WTC11 (cell line): Measurements from ENCODE around the gene CYP11A1.

Experiments used
- FOXP1 ChIP-seq: sonication (generic); formaldehyde crosslinking; IDR thresholded peaks from 2 replicates; pipeline ENCODE4 v1.8.0; 2022; ENCODE audit warnings: missing genetic modification reagents, mild to moderate bottlenecking, moderate library complexity, borderline replicate concordance
- MXD4 ChIP-seq: fragments of 250-450 bp; sonication (Bioruptor Pico); IDR thresholded peaks from 2 replicates; pipeline ENCODE4 v1.8.0; 2021; ENCODE audit warnings: mild to moderate bottlenecking, moderate library complexity, borderline replicate concordance
- TF ChIP-seq, protein P1 (sequence below): sonication (generic); formaldehyde crosslinking; IDR thresholded peaks from 2 replicates; pipeline ENCODE4 v1.8.1; 2022; ENCODE audit warnings: mild to moderate bottlenecking, moderate library complexity, missing genetic modification reagents
- TF ChIP-seq, protein P2 (sequence below): fragments of 200-600 bp; IDR thresholded peaks from 2 replicates; pipeline ENCODE4 v1.8.0; 2022; ENCODE audit warnings: antibody characterized with exemption

DNA sequence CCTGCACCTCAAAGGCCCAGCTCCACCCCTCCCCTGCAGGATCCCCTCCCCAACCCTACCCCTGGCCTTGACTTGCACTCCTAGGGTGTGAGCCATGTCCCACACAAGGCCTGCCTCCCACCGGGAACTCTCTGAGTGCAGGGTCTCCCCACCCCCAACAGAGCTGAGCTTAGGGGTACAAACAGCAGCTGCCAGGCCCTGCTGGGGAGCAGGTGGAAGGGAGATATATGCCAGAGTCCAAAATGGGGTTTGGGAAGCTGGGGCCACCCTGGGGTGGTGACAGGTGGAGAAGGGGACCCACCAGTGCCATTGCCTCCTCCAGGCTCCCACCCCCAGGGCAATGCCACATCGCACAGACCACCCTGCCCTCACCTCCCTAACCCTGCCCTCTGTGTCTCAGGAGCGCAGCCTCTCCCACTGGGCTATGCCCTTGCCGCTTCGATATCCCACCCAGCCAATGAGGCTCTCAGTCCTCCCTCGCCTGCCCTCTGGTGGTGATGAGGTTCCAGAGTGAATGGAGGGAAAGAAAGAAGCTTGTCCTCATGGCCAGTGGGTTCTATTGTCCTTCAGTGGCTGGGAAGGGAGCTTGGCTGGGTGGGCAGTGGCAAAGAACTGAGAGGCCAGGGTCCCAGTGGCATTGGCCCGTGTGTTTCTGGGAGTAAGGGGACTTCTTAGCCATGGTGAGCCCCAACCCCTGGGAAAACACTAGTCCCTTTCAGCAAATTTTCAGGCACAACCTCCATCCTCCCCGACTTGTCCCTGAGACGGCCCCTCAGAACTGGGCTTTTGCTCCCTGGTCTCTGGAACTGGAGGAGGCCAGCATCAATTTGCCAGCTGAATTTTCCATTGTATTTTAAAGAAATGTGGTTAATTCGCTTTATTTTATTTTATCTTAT, 46.8 kb downstream of the CYP11A1 start:
- TF ChIP-seq, protein P1, sequence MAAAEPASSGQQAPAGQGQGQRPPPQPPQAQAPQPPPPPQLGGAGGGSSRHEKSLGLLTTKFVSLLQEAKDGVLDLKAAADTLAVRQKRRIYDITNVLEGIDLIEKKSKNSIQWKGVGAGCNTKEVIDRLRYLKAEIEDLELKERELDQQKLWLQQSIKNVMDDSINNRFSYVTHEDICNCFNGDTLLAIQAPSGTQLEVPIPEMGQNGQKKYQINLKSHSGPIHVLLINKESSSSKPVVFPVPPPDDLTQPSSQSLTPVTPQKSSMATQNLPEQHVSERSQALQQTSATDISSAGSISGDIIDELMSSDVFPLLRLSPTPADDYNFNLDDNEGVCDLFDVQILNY: no peak
- TF ChIP-seq FOXP1 (CRISPR knock-in tag) (no peak), MXD4 (CRISPR knock-in tag) (no peak)
- TF ChIP-seq, protein P2, sequence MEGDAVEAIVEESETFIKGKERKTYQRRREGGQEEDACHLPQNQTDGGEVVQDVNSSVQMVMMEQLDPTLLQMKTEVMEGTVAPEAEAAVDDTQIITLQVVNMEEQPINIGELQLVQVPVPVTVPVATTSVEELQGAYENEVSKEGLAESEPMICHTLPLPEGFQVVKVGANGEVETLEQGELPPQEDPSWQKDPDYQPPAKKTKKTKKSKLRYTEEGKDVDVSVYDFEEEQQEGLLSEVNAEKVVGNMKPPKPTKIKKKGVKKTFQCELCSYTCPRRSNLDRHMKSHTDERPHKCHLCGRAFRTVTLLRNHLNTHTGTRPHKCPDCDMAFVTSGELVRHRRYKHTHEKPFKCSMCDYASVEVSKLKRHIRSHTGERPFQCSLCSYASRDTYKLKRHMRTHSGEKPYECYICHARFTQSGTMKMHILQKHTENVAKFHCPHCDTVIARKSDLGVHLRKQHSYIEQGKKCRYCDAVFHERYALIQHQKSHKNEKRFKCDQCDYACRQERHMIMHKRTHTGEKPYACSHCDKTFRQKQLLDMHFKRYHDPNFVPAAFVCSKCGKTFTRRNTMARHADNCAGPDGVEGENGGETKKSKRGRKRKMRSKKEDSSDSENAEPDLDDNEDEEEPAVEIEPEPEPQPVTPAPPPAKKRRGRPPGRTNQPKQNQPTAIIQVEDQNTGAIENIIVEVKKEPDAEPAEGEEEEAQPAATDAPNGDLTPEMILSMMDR: peak; percentile 49
